Measurements from ENCODE around the gene AATK. TPM values are rescaled to one million over a fixed set of nuclear protein-coding genes. Genes with fewer than 3 reads are reported as not detected.

Gene AATK
- total RNA-seq, 1 experiment from 2014 or later: 0.46 TPM

GRCh38 chr17:81096741-81097133, 69.3 kb downstream of the AATK start:
- ChIA-PET CTCF (interaction anchor here (1.2 to 1.5 kb wide), 2 partner anchors 73 to 95 kb away, joined by 4 to 6 read pairs; no protein-coding TSS in a partner anchor), POLR2A (ENCODE audit: unreplicated experiment) (interaction anchor here (0.7 kb wide), 1 partner anchor 24 kb away, joined by 3 read pairs; no protein-coding TSS in a partner anchor)
- DNase-seq: peak; percentile 37 to 41
- Histone ChIP-seq H2AFZ (no peak overlapping the region), H3K27ac (peak overlapping the region; percentile 67), H3F3A (ENCODE audit: insufficient read depth, low read depth) (peaks cover 27% of the 10 kb centered on the region), H3K27me3 (ENCODE audit: insufficient read depth, low read depth) (no peaks in the 10 kb centered on the region), H3K9me2 (ENCODE audit: insufficient read depth) (no peaks in the 10 kb centered on the region), H3K9me3 (ENCODE audit: insufficient read depth, low read depth) (no peaks in the 10 kb centered on the region), H4K20me1 (ENCODE audit: insufficient read depth) (no peaks in the 10 kb centered on the region), H3K79me2 (ENCODE audit: low read depth) (no peaks in the 10 kb centered on the region), H3K4me2 (peak overlapping the region; percentile 82), H3K4me3 (peak overlapping the region; percentile 11; the same call in 1 of the 2 replicates), H3K4me1 (replicated peaks; ENCODE audit: insufficient read depth) (peaks cover 59% of the 10 kb centered on the region), H3K36me3 (ENCODE audit: low read depth) (no peaks in the 10 kb centered on the region)
- TSS peak; percentile 68 for BruUV-seq (replicated peaks)
- TF ChIP-seq CTCF (conservative IDR thresholded peaks at IDR 0.05): no peak
- no peak for TF ChIP-seq EZH2 (IDR thresholded peaks at IDR 0.05; ENCODE audit: low read depth)
- intact Hi-C loops (cut with micrococcal nuclease; ENCODE audit: unreplicated experiment): loop anchor here (1.0 kb wide), 2 partner anchors 46 to 105 kb away; partner anchors contain the start of gene CHMP6

- peaks cover 59% of the 10 kb centered on the region for H3K4me1 ChIP-seq (replicated peaks; ENCODE audit: insufficient read depth)
- peak overlapping the region; percentile 63 for H3K4me2 ChIP-seq
- BruUV-seq (replicated peaks): TSS peak; percentile 39
- no peaks in the 10 kb centered on the region for H3K27me3 ChIP-seq (ENCODE audit: insufficient read depth, low read depth)
- TF ChIP-seq EZH2 (IDR thresholded peaks at IDR 0.05; ENCODE audit: low read depth): no peak
- H3K79me2 ChIP-seq (ENCODE audit: low read depth): no peaks in the 10 kb centered on the region
- H3K36me3 ChIP-seq (ENCODE audit: low read depth): no peaks in the 10 kb centered on the region
- H3K27ac ChIP-seq: peak overlapping the region; percentile 68
- CTCF ChIA-PET: interaction anchor here (0.7 kb wide), 1 partner anchor 58 kb away, joined by 4 read pairs; no protein-coding TSS in a partner anchor
- intact Hi-C loops (cut with micrococcal nuclease; ENCODE audit: unreplicated experiment): loop anchor here (1.0 kb wide), 1 partner anchor 58 kb away; no protein-coding TSS in a partner anchor
- no peaks in the 10 kb centered on the region for H3K9me2 ChIP-seq (ENCODE audit: insufficient read depth)
- no peak overlapping the region for H2AFZ ChIP-seq
- H3K4me3 ChIP-seq: no peak overlapping the region
- H4K20me1 ChIP-seq (ENCODE audit: insufficient read depth): no peaks in the 10 kb centered on the region
- H3F3A ChIP-seq (ENCODE audit: insufficient read depth, low read depth): peaks cover 27% of the 10 kb centered on the region
- no peak for DNase-seq
- no peaks in the 10 kb centered on the region for H3K9me3 ChIP-seq (ENCODE audit: insufficient read depth, low read depth)
- POLR2A ChIA-PET (ENCODE audit: unreplicated experiment): interaction anchor here (0.6 to 1.3 kb wide), 4 partner anchors 45 to 254 kb away, joined by 4 to 10 read pairs (median 6); partner anchors contain the start of genes NDUFAF8 and TEPSIN
Observed at GRCh38 chr17:81095383-81095762, 70.6 kb downstream of the AATK start.

GRCh38 chr17:81094509-81095382, 71.3 kb downstream of the AATK start:
- CTCF ChIA-PET: interaction anchor here (0.6 to 0.7 kb wide), 3 partner anchors 57 to 304 kb away, joined by 3 to 4 read pairs (median 3); no protein-coding TSS in a partner anchor
- Histone ChIP-seq H4K20me1 (ENCODE audit: insufficient read depth) (no peaks in the 10 kb centered on the region), H3K9me2 (ENCODE audit: insufficient read depth) (no peaks in the 10 kb centered on the region), H3K27ac (peak overlapping the region; percentile 90), H3K4me3 (no peak overlapping the region; the same call in 1 of the 2 replicates), H2AFZ (0 out of 2 replicates have a peak overlapping the region, but pooled peaks have one; percentile 22), H3K36me3 (ENCODE audit: low read depth) (no peaks in the 10 kb centered on the region), H3K4me2 (peak overlapping the region; percentile 70), H3K79me2 (ENCODE audit: low read depth) (no peaks in the 10 kb centered on the region), H3K9me3 (ENCODE audit: insufficient read depth, low read depth) (no peaks in the 10 kb centered on the region), H3K4me1 (replicated peaks; ENCODE audit: insufficient read depth) (peaks cover 59% of the 10 kb centered on the region), H3K27me3 (ENCODE audit: insufficient read depth, low read depth) (no peaks in the 10 kb centered on the region), H3F3A (ENCODE audit: insufficient read depth, low read depth) (peaks cover 27% of the 10 kb centered on the region)
- intact Hi-C loops (cut with micrococcal nuclease; ENCODE audit: unreplicated experiment): loop anchor here (1.0 kb wide), 2 partner anchors 22 to 57 kb away; no protein-coding TSS in a partner anchor
- DNase-seq: peak; percentile 96
- TF ChIP-seq CTCF (conservative IDR thresholded peaks at IDR 0.05) (no peak), EZH2 (IDR thresholded peaks at IDR 0.05; ENCODE audit: low read depth) (no peak)
- BruUV-seq (replicated peaks): no TSS peak
- POLR2A ChIA-PET (ENCODE audit: unreplicated experiment): interaction anchor here (0.6 to 1.3 kb wide), 5 partner anchors 23 to 255 kb away, joined by 3 to 10 read pairs (median 5); partner anchors contain the start of genes NDUFAF8 and TEPSIN
